Transverse colon (tissue), 4 donors: ENCODE results near the gene RBBP5.

Experiments used
- CTCF ChIP-seq, 5 experiments: fragments of 200-600 bp in 3 of 5; fragments of 450-650 bp in 2 of 5; sonication (generic) in 3 of 5; IDR thresholded peaks; 1 replicate in 2 of 5; 2 replicates in 3 of 5; pipeline ENCODE4 v1.5.1; 2016 to 2017; ENCODE audit warnings: antibody characterized with exemption in 5 of 5, inconsistent platforms in 3 of 5, mild to moderate bottlenecking in 2 of 5, moderate library complexity in 1 of 5
- EP300 ChIP-seq: sonication (generic); formaldehyde crosslinking; IDR thresholded peaks from one replicate; pipeline ENCODE4 v1.6.1; 2017; ENCODE audit warnings: antibody characterized with exemption, low read depth
- POLR2A ChIP-seq: fragments of 450-650 bp; IDR thresholded peaks from one replicate; pipeline ENCODE4 v1.6.1; 2016; ENCODE audit warnings: antibody characterized with exemption, mild to moderate bottlenecking, moderate library complexity
- POLR2AphosphoS5 ChIP-seq, 3 donors: sonication (generic); formaldehyde crosslinking; IDR thresholded peaks; one replicate each; pipeline ENCODE4 v1.6.1; 2016; ENCODE audit warnings: antibody characterized with exemption in 3 of 3

GRCh38 chr1:205133287-205133686 lies 11.5 kb upstream of the RBBP5 start:
- TF ChIP-seq POLR2AphosphoS5 (IDR thresholded peaks at IDR 0.05) (no peak), CTCF (IDR thresholded peaks at IDR 0.05) (no peak), POLR2A (no peak), EP300 (no peak)
